IMR-90 (cell line): ENCODE measurements around the gene DNAH17. TPM values are rescaled to one million over a fixed set of nuclear protein-coding genes. Genes with fewer than 3 reads are reported as not detected.

Source experiments
- ATAC-seq: fragments of 200-7000 bp; cut with Tn5 transposase; 2 replicates; pipeline ENCODE4 v1.9.1; 2020; ENCODE audit warnings: low read depth, mild to moderate bottlenecking, moderate library complexity
- BruUV-seq: library from RNA; stranded (reverse); fragments of 400-500 nt; replicated peaks from 2 replicates; lab custom pipeline; 2021; lab: Mats Ljungman, UMichigan
- CTCF ChIA-PET: fragments of 300-600 bp; formaldehyde crosslinking; extraction: SDS; loops from one replicate; lab custom pipeline; 2021; ENCODE audit warnings: antibody characterized with exemption; lab: Yijun Ruan, JAX
- POLR2A ChIA-PET: fragments of 300-600 bp; sonication (Branson Sonifier 250); formaldehyde crosslinking; loops from one replicate; lab custom pipeline; 2022; ENCODE audit warnings: antibody characterized with exemption; ENCODE audit not compliant: unreplicated experiment; lab: Charles Lee
- DNase-seq: peaks from one replicate; pipeline ENCODE4 v3.0.0; 2013
- H2AFZ ChIP-seq: replicated peaks from 2 replicates; pipeline ENCODE3; 2013; ENCODE audit warnings: low read length, mild to moderate bottlenecking; ENCODE audit not compliant: poor library complexity
- H2AK5ac ChIP-seq: 2 replicates; pipeline ENCODE4 v1.6.1; 2013; ENCODE audit warnings: low read depth, low read length, inconsistent platforms
- H2AK9ac ChIP-seq: replicated peaks from 2 replicates; pipeline ENCODE3; 2013; ENCODE audit warnings: mild to moderate bottlenecking, low read depth, low read length, moderate library complexity; ENCODE audit not compliant: poor library complexity
- H2BK120ac ChIP-seq: 2 replicates; pipeline ENCODE4 v1.6.1; 2013; ENCODE audit warnings: low read depth, low read length, inconsistent platforms
- H2BK15ac ChIP-seq: 3 replicates; pipeline ENCODE4 v1.6.1; 2013; ENCODE audit warnings: low read depth, low read length, inconsistent platforms
- H2BK20ac ChIP-seq: 2 replicates; pipeline ENCODE4 v1.6.1; 2013; ENCODE audit warnings: low read depth, mild to moderate bottlenecking, inconsistent platforms, low read length, moderate library complexity
- H2BK5ac ChIP-seq: 2 replicates; pipeline ENCODE4 v1.6.1; 2013; ENCODE audit warnings: mild to moderate bottlenecking, low read depth, low read length, inconsistent platforms; ENCODE audit not compliant: poor library complexity, severe bottlenecking
- H3K14ac ChIP-seq: replicated peaks from 2 replicates; pipeline ENCODE4 v1.6.1; 2013; ENCODE audit warnings: low read depth, low read length, inconsistent platforms
- H3K18ac ChIP-seq: 2 replicates; pipeline ENCODE4 v1.6.1; 2013; ENCODE audit warnings: low read depth, low read length, control low read depth
- H3K23ac ChIP-seq: 2 replicates; pipeline ENCODE4 v1.6.1; 2013; ENCODE audit warnings: low read depth, low read length, inconsistent platforms
- H3K27ac ChIP-seq: 2 replicates; pipeline ENCODE4 v1.5.1; 2013; ENCODE audit warnings: mild to moderate bottlenecking, control low read depth, low read length; ENCODE audit not compliant: insufficient read depth
- H3K27me3 ChIP-seq: 2 replicates; pipeline ENCODE4 v1.6.1; 2013; ENCODE audit warnings: low read length; ENCODE audit not compliant: control insufficient read depth, insufficient read depth
- H3K36me3 ChIP-seq: 2 replicates; pipeline ENCODE4 v1.6.1; 2013; ENCODE audit warnings: low read length, mixed read lengths; ENCODE audit not compliant: control insufficient read depth, insufficient read depth
- H3K4ac ChIP-seq: 2 replicates; pipeline ENCODE4 v1.6.1; 2013; ENCODE audit warnings: low read depth, low read length, inconsistent platforms
- H3K4me1 ChIP-seq: 2 replicates; pipeline ENCODE4 v1.6.1; 2013; ENCODE audit warnings: low read length, mixed read lengths; ENCODE audit not compliant: control insufficient read depth, insufficient read depth
- H3K4me2 ChIP-seq: 2 replicates; pipeline ENCODE4 v1.6.1; 2013; ENCODE audit warnings: low read depth, mild to moderate bottlenecking, control low read depth, low read length, moderate library complexity
- H3K4me3 ChIP-seq: 2 replicates; pipeline ENCODE4 v1.5.1; 2013; ENCODE audit warnings: low read depth, mild to moderate bottlenecking, control low read depth, low read length, moderate library complexity; ENCODE audit not compliant: insufficient read depth
- H3K56ac ChIP-seq: 2 replicates; pipeline ENCODE4 v1.6.1; 2013; ENCODE audit warnings: low read length, inconsistent platforms; ENCODE audit not compliant: insufficient read depth; ENCODE audit errors: extremely low read depth
- H3K79me1 ChIP-seq, 2 experiments: 2 replicates each; pipeline ENCODE4 v1.6.1; 2013; ENCODE audit warnings: low read length in 2 of 2, inconsistent platforms in 1 of 2, low read depth in 1 of 2
- H3K9ac ChIP-seq: 2 replicates; pipeline ENCODE4 v1.6.1; 2013; ENCODE audit warnings: low read depth, low read length, control low read depth
- H3K9me1 ChIP-seq: 2 replicates; pipeline ENCODE4 v1.6.1; 2013; ENCODE audit warnings: low read length, inconsistent platforms; ENCODE audit not compliant: insufficient read depth
- H3K9me3 ChIP-seq: 2 replicates; pipeline ENCODE4 v1.6.1; 2013; ENCODE audit warnings: low read length; ENCODE audit not compliant: control insufficient read depth, insufficient read depth
- H4K20me1 ChIP-seq: 2 replicates; pipeline ENCODE4 v1.6.1; 2013; ENCODE audit warnings: low read length, inconsistent platforms; ENCODE audit not compliant: insufficient read depth
- H4K5ac ChIP-seq: 2 replicates; pipeline ENCODE4 v1.6.1; 2013; ENCODE audit warnings: mild to moderate bottlenecking, low read depth, low read length, control low read depth
- H4K8ac ChIP-seq, 2 experiments: 2 replicates each; pipeline ENCODE4 v1.6.1; 2013; ENCODE audit warnings: low read depth in 2 of 2, low read length in 2 of 2, control low read depth in 1 of 2, inconsistent platforms in 1 of 2
- H4K91ac ChIP-seq: 2 replicates; pipeline ENCODE4 v1.6.1; 2013; ENCODE audit warnings: low read depth, low read length, inconsistent platforms; ENCODE audit not compliant: insufficient read depth
- BHLHE40 ChIP-seq: fragments of 150-350 bp; IDR thresholded peaks from 2 replicates; pipeline ENCODE4 v1.6.1; 2016; ENCODE audit warnings: mild to moderate bottlenecking, low read depth, low read length
- CEBPB ChIP-seq: IDR thresholded peaks from 2 replicates; pipeline ENCODE4 v1.6.1; 2012; ENCODE audit warnings: low read depth, low read length, improper control_type of control experiment
- CHD1 ChIP-seq: IDR thresholded peaks from 2 replicates; pipeline ENCODE4 v1.6.1; 2012; ENCODE audit warnings: low read depth, low read length, improper control_type of control experiment
- CTCF ChIP-seq: conservative IDR thresholded peaks from 2 replicates; pipeline ENCODE4 v1.5.1; 2012; ENCODE audit warnings: mild to moderate bottlenecking, low read depth, low read length, improper control_type of control experiment
- MAFK ChIP-seq: IDR thresholded peaks from 2 replicates; pipeline ENCODE4 v1.6.1; 2012; ENCODE audit warnings: low read depth, low read length, improper control_type of control experiment
- MAZ ChIP-seq: IDR thresholded peaks from 2 replicates; pipeline ENCODE4 v1.6.1; 2012; ENCODE audit warnings: low read depth, mild to moderate bottlenecking, low read length, improper control_type of control experiment, moderate library complexity, borderline replicate concordance
- MXI1 ChIP-seq: IDR thresholded peaks from 2 replicates; pipeline ENCODE4 v1.6.1; 2012; ENCODE audit warnings: low read depth, mild to moderate bottlenecking, low read length, moderate library complexity, borderline replicate concordance
- RAD21 ChIP-seq: IDR thresholded peaks from 2 replicates; pipeline ENCODE4 v1.6.1; 2012; ENCODE audit warnings: low read length, improper control_type of control experiment
- RCOR1 ChIP-seq: IDR thresholded peaks from 2 replicates; pipeline ENCODE4 v1.6.1; 2012; ENCODE audit warnings: mild to moderate bottlenecking, low read length, improper control_type of control experiment; ENCODE audit not compliant: insufficient replicate concordance
- SMC3 ChIP-seq: fragments of 150-350 bp; IDR thresholded peaks from 2 replicates; pipeline ENCODE4 v1.6.1; 2016; ENCODE audit warnings: low read depth, mild to moderate bottlenecking, antibody characterized with exemption, low read length, moderate library complexity
- WGBS, 2 experiments: methylation state at CpG; one replicate each; pipeline versions ENCODE4 v1.1.5 to v1.1.7; 2013; ENCODE audit warnings: missing lambda C conversion rate in 2 of 2; ENCODE audit not compliant: insufficient read length in 1 of 2; ENCODE audit errors: extremely low coverage in 2 of 2; 5-methylcytosine and 5-hydroxymethylcytosine counted together
- dilution Hi-C: fragments of 300-500 bp; cut with HindIII; formaldehyde crosslinking; loops from one replicate; pipeline ENCODE4 v1.14.3; 2018; ENCODE audit warnings: low sequenced_read_pairs; ENCODE audit not compliant: unreplicated experiment
- in situ Hi-C: fragments of 300-500 bp; cut with MboI; formaldehyde crosslinking; loops from 3 replicates; pipeline ENCODE4 v1.14.3; 2019; ENCODE audit warnings: low sequenced_read_pairs, inconsistent platforms, mixed read lengths
- intact Hi-C: fragments of 100-400 bp; cut with micrococcal nuclease; formaldehyde crosslinking; loops from 2 replicates; pipeline ENCODE4 v1.10.0; 2022
- polyA plus RNA-seq, 3 experiments: library from polyadenylated mRNA; depleted of rRNA; stranded (reverse); fragments of >200 nt; gene quantifications; 2 replicates each; pipeline ENCODE4 v1.2.3, GENCODE V29; 2012; ENCODE audit warnings: low replicate concordance in 1 of 3
- total RNA-seq: library from RNA; depleted of rRNA; stranded (reverse); fragments of >200 nt; gene quantifications from 2 replicates; pipeline ENCODE4 v1.2.3, GENCODE V29; 2012
- TF ChIP-seq, protein P1 (sequence below): fragments of 150-350 bp; IDR thresholded peaks from 2 replicates; pipeline ENCODE4 v1.6.1; 2017; ENCODE audit warnings: mild to moderate bottlenecking, antibody characterized with exemption, low read length, low read depth
- TF ChIP-seq, protein P2 (sequence below): fragments of 150-350 bp; IDR thresholded peaks from 2 replicates; pipeline ENCODE4 v1.6.1; 2016; ENCODE audit warnings: low read depth, mild to moderate bottlenecking, low read length, moderate library complexity, borderline replicate concordance

Gene DNAH17
- total and polyA plus RNA-seq, 2 of the 4 experiments (the other 2 are of a cell fraction): not detected

DNA sequence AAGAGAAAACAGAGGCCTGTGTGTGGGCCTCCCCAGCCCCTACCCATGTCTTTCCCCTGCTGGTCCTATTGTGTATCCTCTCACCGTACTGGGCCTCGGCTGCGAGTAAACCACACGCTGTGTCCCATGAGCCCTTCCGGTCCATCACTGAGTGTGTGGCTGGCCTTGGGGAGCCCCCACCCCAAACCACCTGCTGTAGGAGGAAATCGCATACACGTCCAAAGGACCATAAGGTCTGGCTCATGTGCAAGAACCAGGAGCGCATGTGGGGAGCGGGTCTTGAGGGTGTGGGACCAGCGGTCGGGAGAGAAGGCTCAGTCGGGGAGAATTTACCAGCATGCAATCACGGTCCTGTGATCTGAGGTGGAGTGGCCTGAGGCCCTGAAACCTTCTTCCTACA, 38.4 kb upstream of the DNAH17 start:
- intact Hi-C loops (no loop called here), dilution Hi-C loops (no loop called here), in situ Hi-C loops (no loop called here)
- Histone ChIP-seq H4K20me1 (no peaks in the 10 kb centered on the region), H3K4me3 (no peak overlapping the region), H2AK9ac (no peak overlapping the region), H3K27me3 (peaks cover 2% of the 10 kb centered on the region), H2AFZ (no peak overlapping the region), H2BK20ac (no peak overlapping the region), H4K91ac (no peak overlapping the region), H4K8ac (no peak overlapping the region), H3K9me3 (no peaks in the 10 kb centered on the region), H3K14ac (no peak overlapping the region), H3K4me2 (no peak overlapping the region), H3K36me3 (no peaks in the 10 kb centered on the region), H3K56ac (no peak overlapping the region), H3K4me1 (peaks cover 15% of the 10 kb centered on the region), H3K9me1 (0 out of 2 replicates have a peak, but pooled peaks cover 7% of the 10 kb centered on the region), H3K23ac (no peak overlapping the region), H2BK120ac (no peak overlapping the region), H4K5ac (no peak overlapping the region), H3K79me1 (no peaks in the 10 kb centered on the region), H2BK15ac (no peak overlapping the region), H3K18ac (no peak overlapping the region), H3K4ac (no peak overlapping the region), H3K9ac (no peak overlapping the region), H3K27ac (no peak overlapping the region), H2AK5ac (no peak overlapping the region), H2BK5ac (no peak overlapping the region)
- CTCF ChIA-PET: no interaction called here
- no peak for DNase-seq
- POLR2A ChIA-PET: no interaction called here
- WGBS, 2 experiments: 95% methylated on average over 4 of the region's 13 CpGs; no CpG with 5 or more reads in 1 of the 2 experiments
- BruUV-seq: no TSS peak
- TF ChIP-seq MAFK: no peak
- no peak for TF ChIP-seq CTCF
- TF ChIP-seq, protein P1, sequence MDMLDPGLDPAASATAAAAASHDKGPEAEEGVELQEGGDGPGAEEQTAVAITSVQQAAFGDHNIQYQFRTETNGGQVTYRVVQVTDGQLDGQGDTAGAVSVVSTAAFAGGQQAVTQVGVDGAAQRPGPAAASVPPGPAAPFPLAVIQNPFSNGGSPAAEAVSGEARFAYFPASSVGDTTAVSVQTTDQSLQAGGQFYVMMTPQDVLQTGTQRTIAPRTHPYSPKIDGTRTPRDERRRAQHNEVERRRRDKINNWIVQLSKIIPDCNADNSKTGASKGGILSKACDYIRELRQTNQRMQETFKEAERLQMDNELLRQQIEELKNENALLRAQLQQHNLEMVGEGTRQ: no peak
- TF ChIP-seq MAZ: no peak
- TF ChIP-seq CEBPB: no peak
- no peak for TF ChIP-seq RAD21
- no peak for TF ChIP-seq BHLHE40
- no peak for TF ChIP-seq CHD1
- TF ChIP-seq, protein P2, sequence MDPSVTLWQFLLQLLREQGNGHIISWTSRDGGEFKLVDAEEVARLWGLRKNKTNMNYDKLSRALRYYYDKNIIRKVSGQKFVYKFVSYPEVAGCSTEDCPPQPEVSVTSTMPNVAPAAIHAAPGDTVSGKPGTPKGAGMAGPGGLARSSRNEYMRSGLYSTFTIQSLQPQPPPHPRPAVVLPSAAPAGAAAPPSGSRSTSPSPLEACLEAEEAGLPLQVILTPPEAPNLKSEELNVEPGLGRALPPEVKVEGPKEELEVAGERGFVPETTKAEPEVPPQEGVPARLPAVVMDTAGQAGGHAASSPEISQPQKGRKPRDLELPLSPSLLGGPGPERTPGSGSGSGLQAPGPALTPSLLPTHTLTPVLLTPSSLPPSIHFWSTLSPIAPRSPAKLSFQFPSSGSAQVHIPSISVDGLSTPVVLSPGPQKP: no peak
- no peak for TF ChIP-seq SMC3
- TF ChIP-seq MXI1: no peak
- TF ChIP-seq RCOR1: no peak
- no peak for ATAC-seq
